ENCODE data around the gene UCP2.

GRCh38 chr11:73968356-73968966 is 14.2 kb downstream of the UCP2 start:
- TF ChIP-seq TAF1 (IDR thresholded peaks at IDR 0.05; ENCODE audit: low read depth, low read length) (no peak), PAX5 (IDR thresholded peaks at IDR 0.05; ENCODE audit: insufficient read depth, low read length, severe bottlenecking) (no peak), POLR2AphosphoS5 (IDR thresholded peaks at IDR 0.05; ENCODE audit: low read depth, low read length) (no peak), POLR2A (IDR thresholded peaks at IDR 0.05; ENCODE audit: low read depth, low read length) (no peak)

Measured in GM12891 (cell line).